ENCODE data around the gene SHC3.
"Not testable (repeated sequence)": the region's sequence is repeated elsewhere in the genome, so short reads cannot be mapped to it uniquely, and the experiment has no call there.

The SHC3 gene

GRCh38 chr9:89177944-89178829 is at the start of gene SHC3:
SHC3 (minus strand) TSS chr9:89178818; CDS start chr9:89178460, 358 bp downstream.
- no peak for DNase-seq

DNA sequence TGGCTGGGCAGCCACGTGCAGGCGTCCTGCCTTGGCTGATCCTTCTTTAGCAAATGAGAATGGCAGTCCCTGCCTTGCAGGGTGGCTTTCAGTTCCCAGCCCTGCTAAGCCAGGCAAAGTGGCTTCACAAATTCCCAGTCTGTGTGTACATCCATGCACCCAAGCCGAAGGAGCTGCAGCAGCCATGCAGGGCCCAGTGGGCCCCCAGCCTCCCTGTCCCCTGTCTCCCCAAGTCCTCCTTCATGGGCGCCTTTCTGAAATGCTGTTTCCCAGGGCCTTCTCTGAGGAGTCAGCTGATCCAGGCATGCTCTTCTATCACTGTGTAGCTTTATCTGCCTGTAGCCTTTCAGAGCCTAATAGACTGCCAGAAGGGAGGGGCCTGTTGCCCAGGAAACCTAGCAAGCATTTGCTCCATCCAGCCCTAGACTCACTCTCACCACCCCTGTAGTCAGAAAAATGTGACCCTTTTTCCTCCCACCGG is 47.4 kb upstream of the SHC3 start:
- DNase-seq: no peak

DNA sequence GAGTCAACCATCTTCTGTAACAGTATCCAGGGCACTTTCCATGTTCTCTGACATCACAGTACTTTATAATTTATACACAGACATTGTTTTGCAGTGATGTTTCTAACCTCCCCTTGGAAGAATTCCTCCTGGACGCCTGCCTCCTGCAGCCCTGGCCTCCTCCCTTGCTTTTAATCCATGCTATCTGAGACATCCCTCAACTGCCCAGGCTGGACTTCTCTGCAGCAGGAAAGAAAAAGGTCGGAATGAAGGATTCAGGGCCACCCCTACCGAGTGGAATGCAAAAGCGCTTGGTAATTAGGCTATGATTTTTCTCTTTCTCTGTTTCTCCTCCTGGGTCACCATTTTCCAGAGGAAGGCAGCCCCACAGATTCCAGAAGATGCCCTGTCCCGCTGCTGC is 47.0 kb upstream of the SHC3 start:
- DNase-seq: no peak

GRCh38 chr9:89225036-89225435 is 46.4 kb upstream of the SHC3 start:
- DNase-seq: no peak

GRCh38 chr9:89224633-89225032 is 46.0 kb upstream of the SHC3 start:
- DNase-seq: no peak

GRCh38 chr9:89223396-89223977 is 44.9 kb upstream of the SHC3 start:
- no peak for DNase-seq

GRCh38 chr9:89219637-89220036 is 41.0 kb upstream of the SHC3 start:
- DNase-seq: no peak

DNA sequence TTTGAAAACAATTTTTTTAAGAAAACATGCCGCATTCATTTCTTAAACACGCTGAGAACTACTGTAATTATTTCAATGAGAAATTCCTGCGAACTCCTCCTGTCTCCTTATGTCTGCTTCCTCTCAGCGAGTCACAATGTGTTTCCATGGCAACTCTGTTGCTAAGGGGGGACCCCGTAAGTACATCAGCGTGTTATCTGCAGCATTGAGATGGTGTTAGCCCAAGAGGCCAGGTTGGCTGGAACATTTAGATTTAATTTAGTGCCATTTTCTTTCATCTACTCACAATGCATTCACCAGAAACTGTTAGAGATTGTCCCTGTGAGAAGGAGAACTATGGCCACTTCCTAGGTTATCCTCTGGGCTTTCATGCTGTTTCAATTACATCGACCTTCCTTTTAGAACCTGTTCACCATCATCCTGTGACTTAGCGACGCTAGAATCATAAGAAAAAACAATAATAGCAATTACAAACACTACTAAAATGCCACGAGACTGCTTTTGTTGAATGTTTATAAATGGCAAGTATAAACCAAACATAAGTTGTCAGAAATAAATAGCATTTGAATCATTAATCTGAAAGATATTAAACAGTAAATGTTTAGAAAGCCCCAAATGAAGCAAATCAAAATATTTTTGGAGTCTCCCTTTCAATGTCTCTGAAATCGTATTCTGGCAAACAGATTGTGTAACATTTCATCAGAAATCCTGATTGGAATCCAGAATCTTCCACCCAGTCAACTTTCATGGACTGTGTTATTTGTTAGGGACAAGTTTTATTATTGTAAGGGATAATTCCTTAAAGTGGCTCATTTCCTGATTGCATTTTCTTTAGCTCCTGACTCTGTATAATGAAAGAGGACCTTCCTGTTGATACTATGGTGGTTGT is 39.7 kb upstream of the SHC3 start:
- no peak for DNase-seq

- no peak for DNase-seq
Observed at GRCh38 chr9:89215342-89215741, 36.7 kb upstream of the SHC3 start.

DNA sequence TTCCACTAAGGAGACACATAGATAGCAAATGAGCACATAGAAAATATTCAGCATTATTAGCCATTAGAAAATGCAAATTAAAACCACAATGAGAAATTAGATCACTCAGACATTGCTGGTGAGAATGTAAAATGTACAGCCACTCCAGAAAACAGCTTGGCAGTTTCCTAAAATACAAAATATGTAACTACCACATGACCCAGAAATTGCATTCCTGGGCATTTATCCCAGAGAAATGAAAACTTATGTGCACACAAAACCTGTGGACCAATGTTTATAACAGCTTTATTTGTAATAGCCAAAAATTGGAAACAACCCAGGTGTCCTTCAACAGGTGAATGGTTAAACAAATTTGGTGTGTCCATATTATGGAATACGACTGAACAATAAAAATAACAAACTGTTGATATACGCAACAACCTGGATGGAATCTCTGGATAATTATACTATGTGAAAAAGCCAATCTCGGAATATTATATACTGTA is 34.8 kb upstream of the SHC3 start:
- no peak for DNase-seq

DNA sequence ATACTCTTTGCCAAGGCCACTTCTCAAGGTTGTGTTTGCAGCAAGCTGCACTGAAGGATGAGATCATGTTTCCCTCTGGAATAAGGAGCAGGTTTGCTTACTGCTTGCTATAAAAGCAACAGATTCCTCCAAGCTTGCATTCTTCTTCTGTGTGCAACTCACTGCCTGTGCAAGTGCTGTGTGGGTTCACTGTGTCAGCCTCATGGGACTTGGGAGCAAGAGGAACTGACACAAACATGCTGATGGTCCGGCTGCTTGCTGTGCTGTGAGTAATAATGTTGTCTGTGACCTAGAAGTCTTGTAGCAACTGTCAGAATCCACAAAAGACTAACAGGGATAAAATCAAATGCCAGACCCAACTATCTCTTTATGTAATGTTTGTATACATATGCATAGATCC is 33.6 kb upstream of the SHC3 start:
- DNase-seq: no peak

- DNase-seq: not testable (repeated sequence)
Observed at GRCh38 chr9:89209311-89209710, 30.7 kb upstream of the SHC3 start.

- DNase-seq: no peak
Observed at GRCh38 chr9:89207026-89207425, 28.4 kb upstream of the SHC3 start.

- no peak for DNase-seq
Observed at GRCh38 chr9:89204801-89205200, 26.2 kb upstream of the SHC3 start.

DNA sequence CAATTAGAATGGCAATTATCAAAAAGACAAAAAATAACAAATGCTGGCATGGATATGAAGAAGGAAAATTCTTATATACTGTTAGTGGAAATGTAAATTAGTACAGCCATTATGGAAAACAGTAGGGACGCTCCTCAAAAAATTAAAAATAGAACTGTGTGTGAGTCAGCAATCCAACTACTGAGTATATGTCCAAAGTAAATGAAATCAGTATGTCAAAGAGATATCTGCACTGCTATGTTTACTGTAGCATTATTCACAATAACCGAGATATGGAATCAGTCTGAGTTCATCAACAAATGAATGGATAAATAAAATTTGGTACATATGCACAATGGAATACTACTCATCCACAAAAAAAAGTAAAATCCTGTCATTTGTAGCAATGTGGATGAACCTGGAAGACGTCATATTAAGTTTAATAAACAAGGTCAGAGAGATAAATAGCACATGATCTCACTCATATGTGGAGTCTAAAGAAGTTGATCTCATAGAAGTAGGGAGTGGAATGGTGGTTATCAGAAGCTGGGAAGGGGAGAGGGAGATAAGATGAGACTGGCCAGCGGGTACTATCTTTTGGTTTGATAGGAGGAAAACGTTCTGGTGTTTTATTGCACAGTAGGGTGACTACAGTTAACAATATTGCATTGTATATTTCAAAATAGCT is 16.6 kb upstream of the SHC3 start:
- no peak for DNase-seq

DNA sequence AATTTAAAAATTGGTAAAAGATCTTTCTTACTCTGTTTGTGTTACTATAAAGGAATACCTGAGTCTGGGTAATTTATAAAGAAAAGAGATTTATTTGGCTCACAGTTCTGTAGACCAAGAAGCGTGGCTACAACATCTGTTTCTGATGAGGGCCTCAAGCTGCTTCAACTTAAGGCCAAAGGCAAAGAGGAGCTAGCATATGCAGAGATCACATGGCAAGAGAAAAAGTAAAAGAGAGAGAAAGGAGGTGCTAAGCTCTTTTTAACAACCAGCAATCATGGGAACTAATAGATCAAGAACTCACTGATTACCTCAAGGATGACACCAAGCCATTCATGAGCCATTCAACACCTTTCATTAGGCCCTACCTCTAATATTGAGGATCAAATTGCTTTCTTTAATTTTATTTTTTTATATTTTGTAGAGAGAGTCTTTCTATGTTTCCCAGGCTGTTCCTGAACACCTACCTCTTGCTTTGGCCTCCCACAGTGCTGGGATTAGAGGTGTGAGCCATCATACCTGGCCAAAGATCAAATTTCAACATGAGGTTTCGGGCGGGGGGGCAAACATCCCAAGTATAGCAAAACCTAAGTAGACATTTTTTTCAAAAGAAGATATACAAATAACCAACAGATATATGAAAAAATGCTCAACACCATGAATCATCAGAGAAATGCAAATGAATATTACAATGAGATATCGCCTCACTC is 16.0 kb upstream of the SHC3 start:
- no peak for DNase-seq

- DNase-seq: no peak
Observed at GRCh38 chr9:89191004-89191403, 12.4 kb upstream of the SHC3 start.

- no peak for DNase-seq
Observed at GRCh38 chr9:89189215-89189614, 10.6 kb upstream of the SHC3 start.

- DNase-seq: no peak
Observed at GRCh38 chr9:89187950-89188349, 9.3 kb upstream of the SHC3 start.

- no peak for DNase-seq
Observed at GRCh38 chr9:89187541-89187940, 8.9 kb upstream of the SHC3 start.

DNA sequence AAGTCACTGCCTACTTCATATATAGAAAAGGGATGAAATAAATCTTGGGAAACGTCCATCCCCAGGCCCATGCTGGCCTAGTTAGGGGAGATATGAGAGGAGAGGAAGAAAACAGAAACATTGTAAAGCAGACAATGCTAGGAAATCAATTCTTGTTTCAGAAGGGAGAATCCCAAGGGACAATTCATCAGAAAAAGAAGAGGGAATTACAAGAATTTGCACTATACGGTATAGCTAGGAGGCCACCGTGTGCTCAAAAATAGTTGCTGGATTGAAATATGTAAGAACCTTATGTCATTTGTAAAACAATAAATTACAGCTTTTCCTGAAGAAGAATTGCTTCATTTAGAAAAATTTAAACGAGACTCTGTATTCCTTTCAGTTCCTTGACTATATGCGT is 8.3 kb upstream of the SHC3 start:
- no peak for DNase-seq

GRCh38 chr9:89185980-89186379 is 7.4 kb upstream of the SHC3 start:
- no peak for DNase-seq
